GM12864 (cell line): ENCODE data around the gene ARHGEF38.
A peak's percentile ranks its signal among the peaks of the same experiment; 100 is the strongest.
"Not testable (repeated sequence)": the region's sequence is repeated elsewhere in the genome, so short reads cannot be mapped to it uniquely, and the experiment has no call there.

Experiments
- DNase-seq: peaks from one replicate; pipeline ENCODE4 v3.0.0-alpha.2; 2011; ENCODE audit warnings: low read depth
- H3K4me3 ChIP-seq: 2 replicates; pipeline ENCODE4 v1.5.1; 2011; ENCODE audit warnings: mild to moderate bottlenecking, low read depth, low read length, control low read depth
- CTCF ChIP-seq: IDR thresholded peaks from 2 replicates; pipeline ENCODE4 v1.5.1; 2011; ENCODE audit warnings: low read depth, mild to moderate bottlenecking, moderate library complexity, low read length, control low read depth, inconsistent platforms; ENCODE audit errors: missing control alignments

Gene ARHGEF38

GRCh38 chr4:105677709-105678108, 125.3 kb downstream of the ARHGEF38 start:
- no peak for TF ChIP-seq CTCF
- DNase-seq, result no peak
- no peak overlapping the region for H3K4me3 ChIP-seq

- no peak overlapping the region for H3K4me3 ChIP-seq
- no peak for TF ChIP-seq CTCF
- no peak for DNase-seq
Measured at GRCh38 chr4:105679186-105679585, 126.8 kb downstream of the ARHGEF38 start.

- no peak for TF ChIP-seq CTCF
- H3K4me3 ChIP-seq, result no peak overlapping the region
- DNase-seq, result no peak
Measured at GRCh38 chr4:105683038-105683437, 130.6 kb downstream of the ARHGEF38 start.

- no peak overlapping the region for H3K4me3 ChIP-seq
- no peak for TF ChIP-seq CTCF
Measured at GRCh38 chr4:105686571-105686970, 134.2 kb downstream of the ARHGEF38 start.

GRCh38 chr4:105694812-105695211, 142.4 kb downstream of the ARHGEF38 start:
- DNase-seq, H3K4me3 ChIP-seq: not testable (repeated sequence)

More at GRCh38 chr4:105686571-105686970, 134.2 kb downstream of the ARHGEF38 start:
- DNase-seq, result no peak

- not testable (repeated sequence) for H3K4me3 ChIP-seq, DNase-seq
Measured at GRCh38 chr4:105695832-105696231, 143.4 kb downstream of the ARHGEF38 start.

- TF ChIP-seq CTCF, result no peak
- H3K4me3 ChIP-seq, result no peak overlapping the region
- no peak for DNase-seq
Measured at GRCh38 chr4:105698607-105699006, 146.2 kb downstream of the ARHGEF38 start.

- TF ChIP-seq CTCF, result no peak
- DNase-seq, result no peak
- peak overlapping the region; percentile 91 for H3K4me3 ChIP-seq
Measured at GRCh38 chr4:105707782-105708180, 155.4 kb downstream of the ARHGEF38 start.
